ENCODE results near the gene IFNGR1. TPM values are rescaled to one million over a fixed set of nuclear protein-coding genes. Genes with fewer than 3 reads are reported as not detected.

IFNGR1 gene
- total RNA-seq, 3 donors from 2014 or later: 126 to 207 (median 144) TPM

- Histone ChIP-seq H3K4me3 (no peak overlapping the region), H3K9me3 (no peaks in the 10 kb centered on the region), H3K27ac (no peak overlapping the region), H3K36me3 (no peaks in the 10 kb centered on the region), H3K27me3 (no peaks in the 10 kb centered on the region), H3K4me1 (peaks cover 0 to 3% of the 10 kb centered on the region in 2 donors)
- intact Hi-C loops (cut with DNase I; ENCODE audit: low total_unique reads): no loop called here
- no peak for DNase-seq (ENCODE audit: low spot score in 2 of 2)
- no peak for TF ChIP-seq POLR2AphosphoS5 (IDR thresholded peaks at IDR 0.05)
- no peak for TF ChIP-seq POLR2A (IDR thresholded peaks at IDR 0.05)
- TF ChIP-seq CTCF (IDR thresholded peaks at IDR 0.05): no peak
These were observed 45.3 kb upstream of the IFNGR1 start for GRCh38 chr6:137264311-137265075.

DNA sequence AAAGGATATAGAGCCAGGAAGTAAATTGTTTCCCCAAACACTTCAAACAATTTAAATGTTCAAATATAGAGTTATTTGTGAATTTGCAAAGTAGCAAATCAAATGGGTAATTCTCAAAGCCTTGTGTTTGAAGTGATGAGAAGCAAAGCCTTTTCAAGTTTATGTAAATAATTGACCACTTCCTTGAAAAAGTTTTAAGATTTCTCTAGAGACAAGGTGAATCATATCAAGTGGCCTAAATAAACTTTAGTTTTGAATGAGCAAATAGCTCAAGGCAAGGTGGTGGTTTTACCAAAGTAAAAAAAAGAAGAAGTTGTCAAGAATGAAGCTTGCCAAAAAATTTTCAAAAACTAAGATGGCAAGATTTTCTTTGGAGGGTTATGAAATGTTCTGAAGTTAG is 42.6 kb upstream of the IFNGR1 start:
- peaks cover 0 to 3% of the 10 kb centered on the region in 2 donors for H3K4me1 ChIP-seq
- DNase-seq (ENCODE audit: low spot score in 2 of 2): no peak
- no peak for TF ChIP-seq CTCF (IDR thresholded peaks at IDR 0.05)
- no peak for TF ChIP-seq POLR2A (IDR thresholded peaks at IDR 0.05)
- TF ChIP-seq POLR2AphosphoS5 (IDR thresholded peaks at IDR 0.05): no peak
- no peaks in the 10 kb centered on the region for H3K36me3 ChIP-seq
- H3K27me3 ChIP-seq: no peaks in the 10 kb centered on the region
- no peaks in the 10 kb centered on the region for H3K9me3 ChIP-seq
- peak overlapping the region; percentile 71 to 78 for H3K27ac ChIP-seq
- intact Hi-C loops (cut with DNase I; ENCODE audit: low total_unique reads): no loop called here
- H3K4me3 ChIP-seq: no peak overlapping the region

DNA sequence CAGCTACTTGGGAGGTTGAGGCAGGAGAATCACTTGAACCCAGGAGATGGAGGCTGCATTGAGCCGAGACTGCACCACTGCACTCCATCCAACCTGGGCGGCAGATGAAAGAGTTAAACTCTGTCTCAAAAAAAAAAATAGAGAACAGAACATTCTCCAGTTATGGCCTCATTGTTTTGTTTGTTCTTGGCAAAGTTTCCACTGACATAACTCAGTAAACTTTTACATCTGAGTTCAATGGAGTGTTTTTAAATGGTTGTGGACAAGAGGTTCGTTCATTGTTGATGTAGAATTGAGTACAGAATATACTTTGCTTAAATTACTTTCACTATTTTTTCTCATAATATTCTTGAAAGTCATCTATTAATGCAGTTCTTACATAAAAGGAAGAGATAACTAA is 42.2 kb upstream of the IFNGR1 start:
- Histone ChIP-seq H3K27me3 (no peaks in the 10 kb centered on the region), H3K27ac (peak overlapping the region; percentile 71 to 78), H3K4me3 (no peak overlapping the region), H3K4me1 (peaks cover 0 to 3% of the 10 kb centered on the region in 2 donors), H3K36me3 (no peaks in the 10 kb centered on the region), H3K9me3 (no peaks in the 10 kb centered on the region)
- DNase-seq (ENCODE audit: low spot score in 2 of 2): no peak
- TF ChIP-seq POLR2AphosphoS5 (IDR thresholded peaks at IDR 0.05) (no peak), POLR2A (IDR thresholded peaks at IDR 0.05) (no peak)
- intact Hi-C loops (cut with DNase I; ENCODE audit: low total_unique reads): no loop called here

DNA sequence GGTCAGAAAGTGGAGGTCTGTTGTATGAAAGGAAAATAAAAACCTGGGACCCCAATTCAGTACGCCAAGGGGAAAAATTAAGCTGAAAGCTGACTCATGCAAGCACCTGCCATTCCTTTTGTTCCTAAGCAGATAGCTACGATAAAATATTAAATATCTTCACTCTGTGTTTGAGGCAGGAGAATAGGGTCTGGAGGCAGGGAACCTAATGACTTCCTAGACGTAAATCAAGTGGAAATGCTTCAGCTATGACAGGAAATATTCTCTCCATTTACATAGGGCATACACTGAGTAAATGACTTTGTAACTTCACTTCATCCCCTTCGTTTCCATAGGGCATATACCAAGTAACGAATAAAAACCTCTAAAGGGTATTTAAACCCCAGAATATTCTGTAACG is 41.0 kb upstream of the IFNGR1 start:
- intact Hi-C loops (cut with DNase I; ENCODE audit: low total_unique reads): no loop called here
- no peak for TF ChIP-seq POLR2AphosphoS5 (IDR thresholded peaks at IDR 0.05)

DNA sequence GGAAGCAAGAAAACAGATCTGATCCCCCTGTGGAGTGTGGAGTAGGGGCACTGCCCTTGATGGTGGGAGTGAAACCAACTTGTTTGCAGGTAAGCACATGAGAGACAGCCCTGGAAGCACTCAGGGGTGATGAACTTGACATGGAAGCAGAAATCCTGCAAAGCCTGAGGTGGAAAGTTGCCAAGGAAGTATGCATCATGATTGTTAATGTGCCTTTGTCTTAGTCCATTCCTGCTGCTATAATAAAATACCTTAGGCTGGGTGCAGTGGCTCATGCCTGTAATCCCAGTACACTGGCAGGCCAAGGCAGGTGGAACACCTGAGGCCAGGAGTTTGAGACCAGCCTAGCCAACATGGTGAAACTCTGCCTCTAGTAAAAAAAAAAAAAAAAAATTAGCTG is 40.2 kb upstream of the IFNGR1 start:
- Histone ChIP-seq H3K36me3 (no peaks in the 10 kb centered on the region), H3K27ac (no peak overlapping the region), H3K4me3 (no peak overlapping the region), H3K9me3 (peaks cover 4 to 9% of the 10 kb centered on the region in 2 donors), H3K4me1 (peaks cover 0 to 3% of the 10 kb centered on the region in 2 donors), H3K27me3 (no peaks in the 10 kb centered on the region)
- intact Hi-C loops (cut with DNase I; ENCODE audit: low total_unique reads): no loop called here
- DNase-seq (ENCODE audit: low spot score in 2 of 2): no peak
- TF ChIP-seq POLR2A (IDR thresholded peaks at IDR 0.05) (no peak), POLR2AphosphoS5 (IDR thresholded peaks at IDR 0.05) (no peak), CTCF (IDR thresholded peaks at IDR 0.05) (no peak)

More for the DNA sequence above, 41.0 kb upstream of the IFNGR1 start:
- no peaks in the 10 kb centered on the region for H3K27me3 ChIP-seq
- peak overlapping the region in 1 of 2 donors; percentile 78 for H3K27ac ChIP-seq
- H3K4me1 ChIP-seq: peaks cover 0 to 3% of the 10 kb centered on the region in 2 donors
- H3K9me3 ChIP-seq: peaks cover 0 to under 1% of the 10 kb centered on the region in 2 donors
- DNase-seq (ENCODE audit: low spot score in 2 of 2): no peak
- H3K4me3 ChIP-seq: no peak overlapping the region
- H3K36me3 ChIP-seq: no peaks in the 10 kb centered on the region

DNA sequence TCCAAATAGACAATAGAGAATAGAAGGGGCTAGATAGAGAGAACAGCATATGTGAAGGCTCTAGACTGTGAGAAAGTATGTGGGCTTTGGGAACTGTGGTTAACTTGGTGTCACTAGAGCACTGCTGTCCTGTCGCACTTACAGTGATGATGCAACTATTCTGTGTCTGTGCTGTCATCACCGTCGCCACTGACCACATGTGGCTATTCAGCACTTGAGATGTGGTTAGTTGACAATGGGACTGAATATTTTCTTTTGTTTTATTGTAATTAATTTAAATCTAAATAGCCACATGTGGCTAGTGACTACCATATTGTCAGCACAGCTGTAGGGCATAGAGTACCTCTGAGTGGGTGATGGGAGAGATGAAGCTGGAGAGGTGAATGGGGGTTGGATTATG is 39.0 kb upstream of the IFNGR1 start:
- H3K36me3 ChIP-seq: no peaks in the 10 kb centered on the region
- no peak for TF ChIP-seq POLR2A (IDR thresholded peaks at IDR 0.05)
- no peak for TF ChIP-seq POLR2AphosphoS5 (IDR thresholded peaks at IDR 0.05)
- no peak for TF ChIP-seq CTCF (IDR thresholded peaks at IDR 0.05)
- no peak overlapping the region for H3K27ac ChIP-seq
- H3K4me1 ChIP-seq: peaks cover 0 to 3% of the 10 kb centered on the region in 2 donors
- peaks cover 8 to 11% of the 10 kb centered on the region in 2 donors for H3K9me3 ChIP-seq
- DNase-seq (ENCODE audit: low spot score in 2 of 2): no peak
- H3K27me3 ChIP-seq: no peaks in the 10 kb centered on the region
- intact Hi-C loops (cut with DNase I; ENCODE audit: low total_unique reads): no loop called here
- H3K4me3 ChIP-seq: no peak overlapping the region

Measured in breast epithelium (tissue), 4 donors.